ENCODE measurements around the gene CD3E.
A peak's percentile ranks its signal among the peaks of the same experiment; 100 is the strongest.

CD3E gene

DNA sequence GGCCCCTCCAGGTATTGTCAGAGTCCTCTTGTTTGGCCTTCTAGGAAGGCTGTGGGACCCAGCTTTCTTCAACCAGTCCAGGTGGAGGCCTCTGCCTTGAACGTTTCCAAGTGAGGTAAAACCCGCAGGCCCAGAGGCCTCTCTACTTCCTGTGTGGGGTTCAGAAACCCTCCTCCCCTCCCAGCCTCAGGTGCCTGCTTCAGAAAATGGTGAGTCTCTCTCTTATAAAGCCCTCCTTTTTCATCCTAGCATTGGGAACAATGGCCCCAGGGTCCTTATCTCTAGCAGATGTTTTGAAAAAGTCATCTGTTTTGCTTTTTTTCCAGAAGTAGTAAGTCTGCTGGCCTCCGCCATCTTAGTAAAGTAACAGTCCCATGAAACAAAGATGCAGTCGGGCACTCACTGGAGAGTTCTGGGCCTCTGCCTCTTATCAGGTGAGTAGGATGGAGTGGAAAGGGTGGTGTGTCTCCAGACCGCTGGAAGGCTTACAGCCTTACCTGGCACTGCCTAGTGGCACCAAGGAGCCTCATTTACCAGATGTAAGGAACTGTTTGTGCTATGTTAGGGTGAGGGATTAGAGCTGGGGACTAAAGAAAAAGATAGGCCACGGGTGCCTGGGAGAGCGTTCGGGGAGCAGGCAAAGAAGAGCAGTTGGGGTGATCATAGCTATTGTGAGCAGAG is at the start of gene CD3E:
TSS of gene CD3E (plus strand) at position 163 of the 681 bp plus-strand sequence. CDS start at position 386, 223 bp downstream.
- no peak for DNase-seq

DNA sequence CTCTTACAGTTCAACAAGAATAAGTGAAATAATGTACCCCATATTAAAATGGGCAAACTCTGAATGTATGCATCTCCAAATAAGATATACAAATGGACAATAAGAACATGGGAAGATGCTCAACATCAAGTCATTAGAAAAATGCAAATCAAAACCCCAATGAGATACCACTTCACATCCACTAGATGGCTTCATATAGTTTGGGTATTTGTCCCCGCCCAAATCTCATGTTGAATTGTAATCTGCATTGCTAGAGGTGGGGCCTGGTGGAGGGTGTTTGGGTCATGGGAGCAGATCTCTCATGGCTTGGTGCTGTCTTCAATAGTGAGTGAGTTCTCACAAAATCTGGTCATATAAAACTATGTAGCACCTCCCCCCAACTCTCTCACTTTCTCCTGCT is 46.1 kb upstream of the CD3E start:
- peak; percentile 3 for DNase-seq

GRCh38 chr11:118259138-118259537 is 45.4 kb upstream of the CD3E start:
- no peak for DNase-seq

- no peak for DNase-seq
These were observed 44.2 kb upstream of the CD3E start for GRCh38 chr11:118260353-118260752.

GRCh38 chr11:118263112-118263511 is 41.4 kb upstream of the CD3E start:
- no peak for DNase-seq

GRCh38 chr11:118263695-118264568 is 40.6 kb upstream of the CD3E start, which contains the start of gene MPZL2:
TSS of gene MPZL2 (minus strand) at chr11:118264297. CDS start at chr11:118264153, 144 bp downstream.
- no peak for DNase-seq

DNA sequence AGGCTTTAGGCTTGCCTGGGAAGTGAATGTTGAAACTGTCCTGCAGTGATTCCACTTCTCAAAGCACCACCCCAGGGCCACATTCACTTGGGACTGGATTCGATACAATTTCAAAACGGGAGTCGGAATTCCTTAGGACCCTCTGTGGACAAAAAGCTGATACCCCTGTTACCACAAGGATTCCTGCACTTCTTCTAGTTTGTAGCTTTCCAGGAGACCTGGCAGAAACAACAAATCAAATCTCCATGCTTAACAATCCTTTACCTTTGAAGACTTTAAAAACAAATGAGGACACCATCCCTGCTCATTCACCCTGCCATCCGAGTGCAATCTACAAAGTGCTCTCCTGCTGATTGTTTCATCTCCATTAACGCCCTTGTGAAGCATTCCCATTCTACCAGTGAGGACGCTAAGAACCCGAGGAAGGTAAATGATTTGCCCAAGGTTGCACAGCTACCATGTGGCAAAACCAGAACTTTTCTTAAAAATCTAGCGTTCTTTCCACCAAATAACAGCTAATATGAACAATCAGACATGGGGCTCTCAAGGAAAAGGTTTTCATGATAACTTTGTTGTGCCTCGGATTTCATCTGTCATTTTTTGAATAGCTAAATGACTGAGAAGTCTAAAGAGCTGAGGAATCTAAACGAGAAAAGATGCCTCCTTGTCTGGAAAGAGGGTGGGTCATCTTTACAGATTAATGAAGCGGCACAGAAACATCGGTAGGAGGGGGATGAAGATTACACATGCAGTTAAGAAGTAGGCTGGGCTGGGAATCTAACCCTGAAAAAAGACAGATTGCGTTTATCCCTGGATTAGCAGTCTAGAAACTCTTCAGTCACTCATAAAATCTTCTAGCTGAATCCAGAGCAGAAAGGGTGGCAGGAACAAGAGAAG is 39.7 kb upstream of the CD3E start:
- no peak for DNase-seq

DNA sequence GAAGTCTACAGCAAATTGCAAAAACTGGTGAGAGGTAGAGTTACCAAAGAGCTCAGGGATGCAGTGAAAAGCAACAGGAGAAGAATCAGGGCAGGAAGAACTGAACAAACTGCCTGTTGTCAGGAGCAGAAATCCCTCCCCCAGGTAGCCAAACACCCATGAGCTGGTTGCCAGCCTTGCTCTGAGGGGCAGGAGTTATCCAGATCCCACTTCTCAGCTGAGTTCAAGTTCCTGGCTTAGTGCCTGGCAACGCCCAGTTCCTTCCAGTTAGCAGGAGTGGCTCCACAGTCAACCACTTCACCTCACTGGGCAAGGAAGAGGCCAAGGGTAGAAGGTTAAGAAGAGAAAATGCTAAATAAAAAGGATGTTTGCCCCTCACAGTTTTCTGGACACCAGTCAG is 38.6 kb upstream of the CD3E start:
- no peak for DNase-seq

- DNase-seq, result no peak
These were observed 37.0 kb upstream of the CD3E start for GRCh38 chr11:118267486-118267885.

DNA sequence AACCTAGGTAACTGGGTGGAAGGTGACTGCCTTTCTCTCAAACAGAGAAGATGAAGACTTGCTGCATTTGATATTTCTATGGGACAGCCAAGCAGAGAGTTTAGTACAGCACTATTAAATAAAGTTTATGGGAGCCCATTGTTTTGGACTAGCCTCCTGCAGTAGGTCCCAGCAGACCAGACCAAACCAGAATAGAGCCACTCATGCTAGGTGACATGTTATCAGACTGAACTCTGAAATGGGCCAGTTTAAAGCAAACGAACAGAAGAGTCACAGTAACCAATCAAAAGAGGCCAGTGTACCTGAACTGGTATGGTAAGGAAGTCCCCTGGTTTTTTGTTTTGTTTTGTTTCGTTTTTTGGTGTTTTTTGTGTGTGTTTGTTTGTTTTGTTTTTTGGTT is 32.5 kb upstream of the CD3E start:
- no peak for DNase-seq

GRCh38 chr11:118274186-118274585 is 30.3 kb upstream of the CD3E start:
- no peak for DNase-seq

- no peak for DNase-seq
These were observed 29.4 kb upstream of the CD3E start for GRCh38 chr11:118275176-118275575.

DNA sequence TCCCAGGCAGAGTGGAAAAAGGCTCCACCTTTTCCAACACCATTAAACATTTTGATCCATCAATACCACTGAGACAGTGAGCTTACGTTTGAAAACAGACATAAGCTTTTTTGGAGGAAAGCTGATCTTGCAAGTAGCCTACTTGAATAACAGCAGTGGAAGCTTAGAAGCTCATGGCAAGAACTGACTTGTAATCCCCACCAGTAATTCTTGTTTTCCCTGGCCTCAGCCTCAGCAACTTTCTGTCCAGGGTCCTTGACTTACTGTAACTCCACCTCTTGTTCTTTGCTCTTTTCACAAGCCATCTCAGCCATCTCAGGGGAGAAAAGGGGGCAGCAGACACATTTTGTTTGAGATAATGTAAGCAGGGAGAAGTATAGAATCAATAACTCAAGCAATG is 28.1 kb upstream of the CD3E start:
- no peak for DNase-seq

- peak; percentile 18 for DNase-seq
These were observed 27.2 kb upstream of the CD3E start for GRCh38 chr11:118277312-118277711.

- no peak for DNase-seq
These were observed 23.2 kb upstream of the CD3E start for GRCh38 chr11:118281284-118281683.

- no peak for DNase-seq
These were observed 21.9 kb upstream of the CD3E start for GRCh38 chr11:118282606-118283005.

GRCh38 chr11:118283037-118283636 is 21.4 kb upstream of the CD3E start:
- DNase-seq, result no peak

DNA sequence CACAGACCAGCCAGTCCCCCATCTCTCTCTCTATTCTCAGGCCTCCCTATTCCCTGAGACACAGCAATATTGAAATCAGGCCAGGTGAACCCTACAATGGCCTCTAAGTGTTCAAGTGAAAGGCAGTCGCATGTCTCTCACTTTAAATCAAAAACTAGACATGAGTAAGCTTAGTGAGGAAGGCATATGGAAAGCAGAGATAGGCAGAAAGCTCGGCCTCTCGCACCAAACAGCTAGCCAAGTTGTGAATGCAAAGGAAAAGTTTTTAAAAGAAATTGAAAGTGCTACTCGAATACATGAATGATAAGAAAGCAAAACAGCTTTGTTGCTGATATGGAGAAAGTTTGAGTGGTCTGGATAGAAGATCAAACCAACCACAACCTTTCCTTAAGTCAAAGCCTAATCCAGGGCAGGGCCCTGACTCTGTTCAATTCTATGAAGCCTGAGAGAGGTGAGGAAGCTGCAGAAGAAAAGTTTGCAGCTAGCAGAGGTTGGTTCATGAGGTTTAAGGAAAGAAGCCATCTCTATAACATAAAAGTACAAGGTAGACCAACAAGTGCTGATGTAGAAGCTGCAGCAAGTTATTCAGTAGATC is 20.7 kb upstream of the CD3E start:
- DNase-seq, result no peak

DNA sequence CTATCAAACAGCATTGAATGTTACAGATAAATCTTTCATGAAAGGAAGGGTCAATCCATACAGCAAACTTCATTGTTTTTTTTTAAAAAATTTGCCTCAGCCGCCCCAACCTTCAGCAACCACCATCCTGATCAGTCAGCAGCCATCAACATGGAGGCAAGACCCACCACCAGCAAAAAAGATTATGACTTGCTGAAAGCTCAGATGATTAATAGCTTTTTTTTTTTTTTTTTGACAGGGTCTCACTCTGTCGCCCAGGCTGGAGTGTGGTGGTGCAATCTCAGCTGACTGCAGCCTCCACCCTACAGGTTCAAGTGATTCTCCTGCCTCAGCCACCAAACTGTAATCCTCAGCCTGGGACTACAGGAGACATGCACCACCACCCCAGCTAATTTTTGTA is 18.0 kb upstream of the CD3E start:
- DNase-seq, result no peak

- peak; percentile 4 for DNase-seq
These were observed 17.5 kb upstream of the CD3E start for GRCh38 chr11:118287006-118287405.

DNA sequence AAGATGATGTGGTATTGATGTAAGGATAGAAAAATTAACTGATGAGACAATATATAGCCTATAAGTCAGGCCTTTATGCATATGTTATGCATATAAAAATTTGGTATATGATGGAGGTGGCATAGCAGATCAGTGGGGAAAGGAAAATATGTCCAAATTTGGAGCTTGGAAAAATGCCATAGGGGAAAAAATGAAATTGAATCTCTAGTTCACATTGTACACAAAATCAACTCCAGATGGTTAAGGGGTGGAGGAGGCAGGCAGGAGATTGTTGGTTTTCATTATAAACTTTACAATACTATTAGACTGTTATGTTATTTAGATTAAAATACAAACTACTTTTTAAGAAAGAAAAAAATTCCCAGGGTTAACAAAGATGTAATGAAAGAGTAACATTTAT is 15.1 kb upstream of the CD3E start:
- DNase-seq, result no peak

- peak; percentile 3 for DNase-seq
These were observed 13.6 kb upstream of the CD3E start for GRCh38 chr11:118290923-118291322.

Data from HCEC 1CT (cell line).